ENCODE data around the gene CAGE1. TPM values are rescaled to one million over a fixed set of nuclear protein-coding genes. Genes with fewer than 3 reads are reported as not detected.

CAGE1 gene
- total and polyA plus RNA-seq, 10 of the 15 experiments (the other 5 are each of a cell fraction or from before 2014, with no cell fraction given) = 0.03 to 0.42 (median 0.08) TPM; not detected in 3

- Histone ChIP-seq H3K4me3 (peak overlapping the region; percentile 95), H3K9ac (ENCODE audit: control insufficient read depth, insufficient read depth, low read length) (peak overlapping the region; percentile 90), H3K27ac (ENCODE audit: control insufficient read depth, insufficient read depth) (peak overlapping the region; percentile 82), H3K36me3 (ENCODE audit: control insufficient read depth in 2 of 2, insufficient read depth in 2 of 2, low read length in 1 of 2) (peaks cover 0 to 27% of the 10 kb centered on the region in 2 experiments; a peak in 2 of 4 replicates), H3K9me3 (replicated peaks; ENCODE audit: control insufficient read depth, insufficient read depth, low read length) (peaks cover 6% of the 10 kb centered on the region; the same call in 2 of the 3 replicates), H4K20me1 (ENCODE audit: control insufficient read depth, insufficient read depth) (no peaks in the 10 kb centered on the region), H3K79me2 (ENCODE audit: control insufficient read depth, insufficient read depth, low read length) (peaks cover 60% of the 10 kb centered on the region), H3K4me1 (ENCODE audit: control insufficient read depth, insufficient read depth, low read length) (peaks cover 13% of the 10 kb centered on the region), H2AFZ (ENCODE audit: control insufficient read depth, low read depth, low read length) (peak overlapping the region; percentile 90), H3K4me2 (ENCODE audit: control insufficient read depth, insufficient read depth) (peak overlapping the region; percentile 71), H3K27me3 (replicated peaks in 1 of 2; ENCODE audit: control insufficient read depth in 2 of 2, insufficient read depth in 2 of 2, low read length in 1 of 2) (no peaks in the 10 kb centered on the region)
- 0 out of 2 replicates have a peak, but pooled peaks have one; percentile 20 for TF ChIP-seq WRNIP1 (IDR thresholded peaks at IDR 0.05; ENCODE audit: borderline replicate concordance, low read depth, low read length)
- TF ChIP-seq NR2C2 (IDR thresholded peaks at IDR 0.05; ENCODE audit: borderline replicate concordance, control insufficient read depth, insufficient read length, low read depth) = no peak
- TF ChIP-seq MLLT1 (IDR thresholded peaks at IDR 0.05) = 0 out of 2 replicates have a peak, but pooled peaks have one; percentile 15
- peak; percentile 24; the same call in 1 of the 2 replicates for TF ChIP-seq CREM (IDR thresholded peaks at IDR 0.05; ENCODE audit: low read depth)
- no peak for TF ChIP-seq CHD2 (IDR thresholded peaks at IDR 0.05; ENCODE audit: borderline replicate concordance, low read depth, low read length)
- TF ChIP-seq MXI1 (IDR thresholded peaks at IDR 0.05; ENCODE audit: low read depth, low read length) = peak; percentile 33; the same call in 1 of the 2 replicates
- TF ChIP-seq NKRF (conservative IDR thresholded peaks at IDR 0.05) = no peak; the same call in 1 of the 2 replicates
- CTCF ChIA-PET = interaction anchor here (1.1 to 2.1 kb wide), 3 partner anchors 9 to 36 kb away, joined by 4 to 8 read pairs (median 5); no protein-coding TSS in a partner anchor
- SMC1A ChIA-PET (ENCODE audit: uncharacterized antibody, unreplicated experiment) = interaction anchor here (0.7 to 3.4 kb wide), 7 partner anchors 9 to 518 kb away, joined by 3 to 16 read pairs (median 3); partner anchors contain the start of genes CAGE1 and RIOK1
- WGBS (ENCODE audit: insufficient coverage, insufficient replicate concordance, low lambda C conversion rate, missing lambda C conversion rate) = 1% methylated on average over 17 of the region's 17 CpGs
- BruUV-seq (replicated peaks) = no TSS peak
- ATAC-seq (0 out of 3 replicates have a peak, but pooled peaks have one; percentile 4), FAIRE-seq (no peak), DNase-seq (ENCODE audit: low read depth, low spot score) (no peak)
- intact Hi-C loops (cut with micrococcal nuclease; ENCODE audit: unreplicated experiment) (loop anchor here (10.0 kb wide), 1 partner anchor 727 kb away; the partner anchor contains the start of gene LY86), in situ Hi-C loops (cut with MboI) (no loop called here)
- POLR2A ChIA-PET = interaction anchor here (0.6 to 1.2 kb wide), 6 partner anchors 20 to 78 kb away, joined by 3 to 9 read pairs (median 4); partner anchors contain the start of genes CAGE1 and RIOK1
- RAD21 ChIA-PET (ENCODE audit: unreplicated experiment) = interaction anchor here (0.6 to 2.6 kb wide), 6 partner anchors 15 to 753 kb away, joined by 3 to 11 read pairs (median 6); partner anchors contain the start of genes CAGE1, RIOK1 and SNRNP48
These were observed 77.5 kb downstream of the CAGE1 start for GRCh38 chr6:7311917-7312615.

All from GM12878 (cell line).